Anterior cingulate cortex (tissue), 58 donors: Measurements from ENCODE around the gene NET1.

Experiments
- DNase-seq, 58 donors: peaks; one replicate each; lab custom pipeline; 2025; lab: John Stamatoyannopoulos, UW

The NET1 gene

DNA sequence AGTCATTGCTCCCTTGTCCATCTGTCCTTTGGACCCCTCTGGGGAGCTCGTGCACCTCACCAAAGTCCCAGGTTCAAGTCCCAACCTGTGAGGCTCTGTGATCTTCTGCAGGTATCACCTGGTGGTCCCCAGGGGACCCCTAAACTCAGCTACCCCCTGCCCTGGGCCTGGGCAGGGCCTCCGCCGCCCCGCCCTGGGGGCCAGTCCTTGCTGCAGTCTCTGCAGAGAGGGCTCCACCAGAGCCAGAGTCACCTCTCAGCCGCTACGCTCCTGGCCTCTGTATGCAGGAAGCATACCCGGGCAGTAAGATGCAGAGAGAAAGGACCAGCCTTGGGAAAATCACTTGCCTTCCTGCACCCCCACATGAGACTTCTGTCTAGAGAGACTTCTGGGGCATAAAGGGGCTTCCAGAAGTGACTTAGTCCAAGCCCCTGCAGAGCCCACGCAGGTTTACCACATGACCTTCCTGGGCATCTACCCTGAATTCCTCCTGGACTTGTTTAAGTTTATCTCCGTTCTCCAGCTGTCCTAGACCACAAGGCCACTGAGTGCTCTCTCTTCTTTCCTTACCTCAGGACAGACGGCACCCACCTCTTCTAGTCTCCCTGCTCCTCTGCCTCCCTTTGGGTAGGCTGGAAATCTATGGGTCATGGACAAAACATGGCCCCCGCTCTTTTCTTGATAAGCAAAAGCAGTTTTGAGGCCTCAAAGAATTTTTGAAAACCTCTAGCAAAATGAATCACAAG, 65.8 kb downstream of the NET1 start:
- DNase-seq = no peak

DNA sequence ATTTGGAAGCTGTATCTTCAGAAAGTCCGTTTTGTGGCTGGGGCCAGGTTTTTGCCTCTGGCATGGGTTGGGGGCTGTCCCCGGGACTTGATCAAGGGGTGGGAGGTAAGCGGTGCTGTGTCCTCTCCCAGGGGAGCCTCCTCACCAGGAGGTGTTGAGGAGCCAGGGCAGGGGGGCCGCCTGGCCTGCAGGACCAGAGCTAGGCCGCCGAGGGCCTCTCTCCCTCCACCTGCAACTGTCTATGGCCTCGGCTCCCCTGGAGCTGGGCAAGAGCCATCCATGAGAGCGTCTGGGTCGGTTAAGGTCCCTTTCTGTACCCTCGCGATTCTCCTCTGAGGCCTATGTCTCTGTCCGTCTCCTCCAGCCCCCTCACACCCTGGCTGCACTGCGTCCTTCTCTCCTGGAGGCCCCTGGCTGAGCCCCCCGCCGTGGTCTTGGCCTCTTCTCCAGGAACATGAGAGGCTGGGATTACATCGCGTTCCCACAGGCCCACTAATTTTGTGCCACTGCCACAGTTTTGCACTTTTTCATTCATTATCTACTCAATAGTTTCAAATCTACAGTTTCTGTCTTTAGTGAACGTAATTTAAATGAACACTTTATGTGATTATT, 66.4 kb downstream of the NET1 start:
- DNase-seq = no peak

DNA sequence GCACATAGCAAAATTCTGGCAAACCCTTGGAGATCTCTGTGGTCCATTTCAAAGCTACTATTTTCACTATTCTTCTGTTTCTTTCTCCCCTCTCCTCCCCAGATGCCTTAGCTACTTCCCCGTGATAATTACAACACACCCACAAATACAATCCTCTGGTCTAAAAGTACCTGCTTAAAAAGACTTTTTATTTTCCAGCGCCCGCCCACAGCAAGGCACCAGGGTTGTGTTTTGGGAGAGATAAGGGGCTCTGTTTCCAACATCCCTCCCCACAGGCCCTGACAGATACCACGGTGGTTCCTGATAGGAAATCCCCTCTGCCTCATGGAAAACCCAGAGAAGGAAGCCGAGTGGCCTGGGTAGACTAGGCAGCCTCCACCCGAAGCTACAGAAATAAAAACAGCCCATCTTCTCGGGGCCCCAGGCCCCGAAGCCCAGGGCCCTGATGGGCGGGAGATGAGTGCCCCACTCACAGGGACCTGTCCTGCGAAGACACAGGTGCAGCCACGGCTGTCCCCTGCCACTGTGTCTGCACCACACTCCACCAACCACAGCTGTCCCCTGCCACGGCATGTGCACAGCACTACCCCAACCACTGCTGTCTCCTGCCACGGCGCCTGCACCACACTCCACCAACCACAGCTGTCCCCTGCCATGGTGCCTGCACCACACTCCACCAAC, 67.3 kb downstream of the NET1 start:
- DNase-seq = no peak

DNA sequence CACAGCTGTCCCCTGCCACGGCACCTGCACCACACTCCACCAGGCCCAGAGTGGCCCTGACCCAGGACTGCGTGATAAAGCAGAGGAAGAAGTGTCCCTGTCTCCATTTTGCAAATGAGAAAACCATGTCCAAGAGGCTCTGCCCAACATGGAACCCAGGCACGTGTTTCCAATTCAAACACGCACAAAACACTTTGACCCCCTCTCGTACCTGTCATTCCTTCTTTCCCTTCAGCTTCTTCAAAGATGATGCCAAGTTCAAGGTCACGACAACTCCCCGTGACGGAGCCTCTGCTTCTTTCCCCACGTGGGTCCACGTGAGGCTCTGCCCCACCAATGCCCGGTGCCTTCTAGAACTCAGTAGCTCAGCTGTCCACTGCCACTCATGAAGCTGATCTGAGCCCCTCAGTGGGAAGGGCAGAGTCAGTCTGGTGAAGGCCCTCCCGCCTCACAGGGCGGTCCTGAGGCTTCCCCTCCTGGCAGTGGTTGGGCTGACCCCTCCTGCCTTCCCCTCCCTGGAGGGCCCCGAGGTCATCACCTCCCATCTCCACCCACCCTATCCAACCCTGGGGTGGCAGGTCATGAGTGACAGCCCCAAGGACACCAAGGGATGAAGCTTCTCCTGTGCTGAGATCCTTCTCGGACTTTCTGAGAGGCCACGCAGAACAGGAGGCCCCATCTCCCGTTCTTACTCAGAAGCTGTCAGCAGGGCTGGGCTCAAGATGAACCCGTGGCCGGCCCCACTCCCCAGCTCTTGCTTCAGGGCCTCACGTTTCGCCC, 68.0 kb downstream of the NET1 start:
- no peak for DNase-seq

DNA sequence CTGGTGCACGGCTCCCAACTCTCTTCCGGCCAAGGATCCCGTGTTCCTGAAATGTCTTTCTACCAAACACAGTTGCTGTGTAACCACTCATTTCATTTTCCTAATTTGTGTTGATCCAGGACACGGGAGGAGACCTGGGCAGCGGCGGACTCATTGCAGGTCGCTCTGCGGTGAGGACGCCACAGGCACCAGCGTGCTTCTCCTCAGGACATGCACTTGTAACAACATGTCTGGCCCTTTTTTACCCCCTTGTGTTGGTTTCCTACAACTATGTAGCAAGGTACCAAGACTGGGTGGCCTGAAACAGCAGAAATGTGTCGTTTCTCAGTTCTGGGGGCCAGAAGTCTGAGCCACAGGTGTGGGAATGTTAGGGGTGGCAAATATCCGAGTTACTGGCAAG, 68.8 kb downstream of the NET1 start:
- DNase-seq = no peak

DNA sequence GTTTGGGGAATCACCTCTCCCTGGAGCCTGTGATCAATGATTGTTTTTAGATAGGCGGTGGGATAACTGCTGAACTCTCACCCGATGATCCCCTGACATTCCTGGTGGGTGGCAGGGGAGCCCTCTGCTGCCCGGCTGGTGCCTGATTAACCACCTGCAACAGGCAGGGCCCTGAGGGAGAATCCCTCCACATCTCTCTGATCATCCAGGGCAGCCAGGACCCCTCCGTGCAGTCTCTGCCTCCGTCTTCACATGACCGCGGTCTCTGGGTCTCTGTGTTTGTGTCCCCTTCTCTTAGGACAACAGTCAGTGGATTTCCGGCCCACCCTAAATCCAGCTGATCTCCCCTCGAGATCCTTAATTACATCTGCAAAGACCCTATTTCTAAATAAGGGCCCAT, 69.7 kb downstream of the NET1 start:
- DNase-seq = no peak

DNA sequence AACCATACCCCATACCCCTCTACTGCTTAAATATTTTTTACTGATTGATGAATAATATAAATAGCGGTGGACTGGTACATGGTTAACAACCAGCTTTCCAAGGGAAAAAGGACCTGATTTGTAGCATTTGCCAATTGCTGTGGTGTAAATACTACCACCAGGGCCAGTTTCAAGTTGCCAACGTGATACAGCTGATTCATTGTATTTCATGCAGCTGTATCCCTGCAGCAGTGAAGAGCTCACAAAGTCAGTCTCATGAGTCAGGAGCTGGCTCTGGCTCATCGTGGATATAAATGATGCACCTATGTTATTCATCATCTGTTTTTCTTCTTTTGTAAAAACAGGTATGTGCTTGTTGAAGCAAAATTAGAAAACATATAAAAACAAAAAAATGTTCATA, 71.8 kb downstream of the NET1 start:
- DNase-seq = no peak

DNA sequence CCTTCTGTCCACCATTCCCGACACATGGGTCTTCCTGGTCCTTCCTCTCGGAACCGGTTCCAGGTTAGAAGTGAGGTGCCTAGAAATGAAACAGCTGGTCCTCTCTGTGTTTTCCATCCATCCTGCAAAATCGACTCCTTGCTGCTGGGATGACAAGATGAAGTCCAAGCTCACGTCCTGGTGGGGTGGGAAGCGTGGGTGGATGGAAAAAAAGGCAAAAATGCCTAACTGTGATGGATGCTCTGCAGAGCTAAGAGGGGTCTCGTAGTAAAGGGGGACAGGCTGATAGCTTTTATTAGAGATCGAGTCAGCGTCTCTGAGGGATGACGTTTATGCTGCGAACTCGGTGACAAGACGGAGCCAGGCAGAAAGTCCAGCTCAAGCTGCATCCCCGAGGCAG, 72.9 kb downstream of the NET1 start:
- no peak for DNase-seq

DNA sequence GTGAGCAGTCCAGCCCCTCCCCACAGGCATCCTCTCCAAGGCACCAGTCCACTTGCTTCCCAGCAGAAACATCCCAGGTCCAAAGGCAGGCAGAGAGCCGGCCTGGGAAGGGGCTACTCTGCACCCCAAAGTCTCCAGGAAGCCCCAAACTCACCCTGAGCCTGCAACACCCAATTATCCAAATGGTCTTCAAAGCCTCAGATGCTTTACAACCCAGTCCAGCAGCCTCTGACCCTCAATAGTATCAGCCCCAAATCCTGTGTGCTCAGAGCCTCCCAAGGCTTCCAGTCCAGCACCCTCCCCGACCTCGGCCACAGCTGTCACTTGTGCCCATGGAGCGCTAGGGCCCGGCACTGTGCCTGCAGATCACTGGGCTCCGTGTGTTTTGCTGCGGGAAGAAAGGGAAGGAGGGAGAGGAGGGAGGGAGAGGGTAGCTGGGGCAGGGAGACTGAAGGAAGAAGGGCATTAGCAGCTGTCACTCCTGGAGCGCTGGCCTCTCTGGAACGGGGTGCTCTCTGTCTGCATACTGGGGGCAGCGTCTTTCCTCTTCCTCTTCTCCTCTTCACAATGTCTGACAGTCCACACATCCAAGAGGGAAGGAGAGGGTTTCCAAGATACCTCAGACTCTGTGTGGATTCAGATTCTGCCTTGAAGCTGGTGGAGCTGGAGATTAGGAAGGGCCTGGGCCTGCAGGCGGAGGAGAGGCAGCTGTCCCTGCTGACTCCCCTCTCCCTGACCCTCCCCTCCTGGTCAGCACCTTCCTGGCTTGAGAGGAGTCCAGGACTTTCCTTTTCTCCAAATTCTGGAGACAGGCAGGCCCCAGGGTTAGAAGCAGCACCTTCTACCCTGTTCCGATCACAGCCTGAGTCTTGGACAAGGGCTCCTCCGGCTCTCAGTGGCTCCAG, 73.8 kb downstream of the NET1 start:
- DNase-seq = no peak

DNA sequence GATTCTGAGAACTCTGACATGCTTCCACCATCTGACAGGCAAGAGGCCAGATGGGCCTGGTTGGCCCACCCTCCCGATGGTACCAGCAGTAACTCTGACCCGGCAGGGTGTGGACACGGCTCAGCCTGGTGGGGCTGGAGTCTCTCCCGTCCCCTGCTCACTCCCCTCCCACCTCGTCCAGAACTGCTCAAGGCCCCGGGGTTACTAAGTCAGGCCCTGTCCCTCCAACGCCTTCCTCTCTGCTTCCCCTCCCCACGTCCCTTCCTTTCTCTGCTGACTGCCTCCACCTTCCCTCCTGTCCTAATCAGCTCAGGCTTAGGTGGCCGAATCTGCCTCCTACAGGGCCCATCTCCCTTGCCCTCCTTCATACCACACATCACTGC, 74.5 kb downstream of the NET1 start:
- no peak for DNase-seq

DNA sequence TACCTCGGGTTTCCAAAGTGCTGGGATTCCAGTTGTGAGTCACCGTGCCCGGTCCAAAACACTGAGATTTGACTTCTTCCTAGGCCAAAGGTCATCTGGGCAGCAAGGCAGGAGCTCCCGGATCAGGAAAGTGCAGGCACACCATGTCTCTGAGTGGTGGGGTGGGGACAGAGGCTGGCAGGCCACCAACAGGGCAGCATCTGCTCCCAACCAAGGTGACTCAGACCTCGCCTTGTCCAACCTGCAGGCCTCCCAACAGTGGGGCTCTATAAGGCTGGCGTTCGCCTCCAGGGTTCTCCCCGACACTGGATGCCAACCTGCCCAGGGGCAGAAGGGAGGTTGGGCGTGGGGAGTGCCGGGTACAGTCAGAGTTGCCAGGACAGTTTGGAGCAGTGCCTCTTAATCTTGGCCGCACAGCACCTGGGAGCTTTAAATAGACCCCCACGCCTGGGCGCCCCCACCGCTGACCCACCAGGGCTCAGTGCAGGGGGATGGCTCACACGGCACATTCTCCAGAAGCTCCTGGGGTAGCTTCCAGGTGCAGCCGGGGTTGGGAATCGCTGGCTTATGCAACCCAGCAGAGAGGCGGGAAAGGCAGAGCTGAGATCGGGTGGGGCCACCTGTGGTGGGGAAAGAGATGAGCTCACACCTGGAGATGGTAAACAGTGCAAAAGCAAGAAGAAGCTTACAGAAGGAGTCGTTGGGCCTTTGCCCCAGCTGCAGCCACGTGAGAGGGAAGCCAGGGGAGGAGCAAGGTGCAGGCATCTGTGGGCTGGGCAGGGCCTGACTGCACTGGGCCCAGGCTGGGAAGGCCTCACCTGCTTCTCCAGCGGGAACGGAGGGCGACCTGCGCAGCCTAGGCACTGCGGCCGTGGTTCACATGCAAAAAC, 76.2 kb downstream of the NET1 start:
- DNase-seq = no peak

DNA sequence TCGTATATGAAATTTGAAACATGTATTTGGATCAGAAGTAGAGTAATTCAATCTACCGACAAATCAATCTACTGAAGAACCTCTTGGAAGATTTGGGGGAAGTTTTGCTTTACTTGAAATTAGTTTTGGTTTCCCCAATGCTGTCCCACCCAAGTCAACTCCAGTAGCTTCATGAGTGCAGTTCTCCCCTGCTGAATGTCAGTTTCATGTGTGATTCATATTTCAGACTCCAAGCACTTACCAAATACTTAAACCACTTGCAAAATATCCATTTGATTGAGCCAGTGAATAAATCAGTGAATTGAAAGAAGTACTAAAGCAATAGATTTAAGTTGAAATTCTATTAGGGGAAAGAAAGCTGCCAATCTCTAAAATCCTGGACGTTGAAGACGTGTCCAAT, 77.7 kb downstream of the NET1 start:
- no peak for DNase-seq

DNA sequence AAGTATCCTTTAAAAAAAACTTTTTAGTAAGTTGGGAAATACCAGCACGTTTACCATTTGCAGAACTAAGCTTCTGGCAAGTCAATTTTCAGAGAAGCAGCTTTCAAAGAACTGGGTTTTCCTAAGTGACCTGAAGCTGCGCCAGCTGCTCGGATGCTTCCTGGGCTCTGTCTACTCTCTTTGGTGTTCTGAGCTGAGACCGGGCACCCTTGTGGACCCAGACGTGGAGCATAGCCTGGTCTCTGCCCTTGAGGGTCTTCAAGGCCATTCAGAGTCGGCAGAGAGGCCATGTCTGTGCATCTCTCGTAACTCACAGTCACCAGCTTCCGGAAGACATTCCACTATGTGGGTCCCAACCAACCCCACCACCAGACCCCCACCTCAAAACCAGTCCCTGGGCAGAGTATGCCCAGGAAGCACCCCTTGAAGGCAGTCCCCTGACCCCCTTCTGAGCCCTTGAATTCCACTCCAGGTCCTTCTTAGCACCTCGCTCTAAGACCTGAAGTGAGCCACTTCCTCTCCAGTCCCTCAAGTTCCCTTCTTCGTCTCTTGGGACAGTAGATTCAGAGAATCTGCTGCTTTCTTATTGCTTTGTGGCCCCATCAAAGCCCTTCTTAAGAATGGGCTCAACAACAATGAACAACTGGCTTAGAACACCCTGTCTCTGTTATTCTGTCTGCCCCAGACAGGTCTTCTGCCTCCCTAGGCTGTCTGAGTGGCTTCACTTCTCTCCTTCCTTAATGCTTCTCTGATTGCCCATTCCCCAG, 78.5 kb downstream of the NET1 start:
- DNase-seq = no peak

DNA sequence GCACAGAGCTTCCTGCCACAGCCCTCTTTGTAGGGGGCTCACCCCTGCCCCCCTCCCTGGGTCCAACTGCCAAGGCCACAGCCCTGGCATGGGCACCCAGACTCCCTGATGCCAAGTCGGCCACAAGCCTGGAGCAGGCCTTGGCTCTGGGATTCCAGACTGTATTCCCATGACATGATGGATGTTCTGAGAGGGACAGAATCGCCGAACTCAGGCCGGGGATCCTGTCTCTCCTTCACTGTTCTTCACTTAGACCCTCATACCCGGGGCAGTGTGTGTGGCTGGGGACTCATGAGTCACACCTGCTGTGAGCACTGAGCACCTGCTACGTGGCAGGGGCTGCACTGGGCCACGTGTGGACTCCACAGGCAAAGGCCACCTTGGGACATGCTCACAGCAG, 79.1 kb downstream of the NET1 start:
- no peak for DNase-seq

DNA sequence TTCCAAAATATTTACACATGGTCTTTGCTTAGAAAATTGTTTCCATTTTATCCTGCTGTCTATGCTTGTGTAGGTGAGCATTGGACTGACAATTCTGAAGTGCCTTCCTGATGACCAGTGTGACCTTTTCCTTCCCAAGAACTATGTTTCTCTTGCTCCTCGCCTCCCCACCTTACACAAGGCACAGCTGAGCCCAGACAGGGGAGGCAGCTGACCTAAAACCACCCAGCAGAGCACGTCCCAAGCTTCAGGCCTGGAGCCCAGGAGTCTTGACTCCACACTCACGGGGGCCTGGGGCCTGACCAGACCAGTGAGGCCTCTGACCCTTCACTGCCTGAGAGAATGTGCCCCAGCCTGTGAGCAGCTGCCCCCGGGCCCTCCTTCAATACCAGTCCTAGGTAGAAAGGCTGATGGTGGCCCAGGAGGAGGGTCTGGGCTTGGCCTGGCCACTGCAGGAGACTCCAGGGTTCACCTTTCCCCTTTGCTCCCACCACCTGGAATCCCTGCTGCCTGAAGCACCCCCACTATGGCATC, 80.0 kb downstream of the NET1 start:
- no peak for DNase-seq

DNA sequence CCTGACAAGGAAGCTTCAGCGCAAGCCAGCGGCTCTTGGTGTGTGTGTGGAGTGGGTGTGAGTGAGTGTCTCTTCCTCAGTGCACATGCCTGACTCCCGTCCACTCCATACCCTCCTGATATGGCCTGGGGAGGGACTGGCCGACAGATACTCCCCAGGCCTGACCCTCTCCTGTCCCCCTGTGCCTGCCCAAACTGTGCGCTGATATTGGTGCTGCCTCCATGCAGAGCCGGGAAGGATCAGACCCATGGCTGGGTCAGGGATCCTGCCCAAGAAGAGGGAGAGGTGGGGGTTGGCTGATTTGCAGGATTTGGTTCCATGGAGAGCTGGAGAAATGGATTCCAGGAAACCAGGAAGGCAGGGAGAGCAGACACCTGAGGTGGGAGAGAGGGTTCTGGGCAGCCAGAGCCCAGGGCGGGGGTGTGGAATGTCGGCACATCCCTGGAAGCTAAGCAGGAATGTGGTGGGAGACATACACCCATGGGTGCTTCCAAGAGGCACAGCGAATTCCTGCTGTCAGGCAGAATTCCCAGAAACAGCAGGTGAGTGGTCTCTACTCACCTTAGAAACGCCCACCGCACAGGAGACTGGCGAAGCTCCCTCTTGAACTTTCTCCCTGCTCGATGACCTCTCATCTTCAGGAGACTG, 80.7 kb downstream of the NET1 start:
- DNase-seq = no peak

DNA sequence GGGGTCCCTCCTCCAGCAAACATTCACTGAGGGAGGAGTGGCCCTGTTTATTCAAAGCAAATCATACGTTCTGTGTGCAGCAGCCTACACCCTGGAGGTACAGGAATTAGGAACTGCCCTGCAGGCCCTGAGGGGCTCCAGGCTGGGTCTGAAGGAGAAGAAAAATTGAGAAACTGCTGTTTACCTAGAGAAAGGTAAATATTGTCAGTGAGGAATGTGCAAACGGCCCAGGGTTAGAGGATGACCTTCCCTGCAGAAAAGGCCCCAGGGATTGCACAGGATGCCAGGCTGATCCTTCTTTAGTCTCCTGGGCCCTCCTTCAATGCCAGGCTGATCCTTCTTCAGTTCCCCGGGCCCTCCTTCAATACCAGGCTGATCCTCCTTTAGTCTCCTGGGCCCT, 81.3 kb downstream of the NET1 start:
- no peak for DNase-seq

DNA sequence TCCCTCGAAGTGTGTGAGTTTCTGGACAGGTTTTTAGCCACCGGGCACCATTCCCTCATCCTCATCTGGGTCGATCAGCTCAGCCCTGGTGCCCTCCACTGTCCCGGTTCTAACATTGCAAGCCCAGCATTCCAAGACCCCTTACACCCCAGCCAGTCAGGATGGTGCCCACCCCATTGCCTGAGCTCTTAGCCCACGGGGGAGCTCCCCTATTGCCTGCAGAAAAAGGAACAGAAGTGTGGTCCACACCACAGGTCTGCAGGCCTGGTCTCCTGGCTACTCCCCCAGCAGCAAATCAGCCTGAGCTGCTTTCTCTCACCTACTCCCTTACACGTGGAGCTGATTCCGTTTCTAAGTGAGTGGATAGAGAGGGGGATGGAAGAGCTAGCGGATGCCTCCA, 82.3 kb downstream of the NET1 start:
- DNase-seq = no peak
